ENCODE results near the gene FLYWCH1. TPM values are rescaled to one million over a fixed set of nuclear protein-coding genes. Genes with fewer than 3 reads are reported as not detected.

The FLYWCH1 gene
- total and polyA plus RNA-seq, 9 of the 15 experiments (the other 6 are each of a cell fraction or from before 2014, with no cell fraction given), result 0.18 to 33.6 (median 11.3) TPM

DNA sequence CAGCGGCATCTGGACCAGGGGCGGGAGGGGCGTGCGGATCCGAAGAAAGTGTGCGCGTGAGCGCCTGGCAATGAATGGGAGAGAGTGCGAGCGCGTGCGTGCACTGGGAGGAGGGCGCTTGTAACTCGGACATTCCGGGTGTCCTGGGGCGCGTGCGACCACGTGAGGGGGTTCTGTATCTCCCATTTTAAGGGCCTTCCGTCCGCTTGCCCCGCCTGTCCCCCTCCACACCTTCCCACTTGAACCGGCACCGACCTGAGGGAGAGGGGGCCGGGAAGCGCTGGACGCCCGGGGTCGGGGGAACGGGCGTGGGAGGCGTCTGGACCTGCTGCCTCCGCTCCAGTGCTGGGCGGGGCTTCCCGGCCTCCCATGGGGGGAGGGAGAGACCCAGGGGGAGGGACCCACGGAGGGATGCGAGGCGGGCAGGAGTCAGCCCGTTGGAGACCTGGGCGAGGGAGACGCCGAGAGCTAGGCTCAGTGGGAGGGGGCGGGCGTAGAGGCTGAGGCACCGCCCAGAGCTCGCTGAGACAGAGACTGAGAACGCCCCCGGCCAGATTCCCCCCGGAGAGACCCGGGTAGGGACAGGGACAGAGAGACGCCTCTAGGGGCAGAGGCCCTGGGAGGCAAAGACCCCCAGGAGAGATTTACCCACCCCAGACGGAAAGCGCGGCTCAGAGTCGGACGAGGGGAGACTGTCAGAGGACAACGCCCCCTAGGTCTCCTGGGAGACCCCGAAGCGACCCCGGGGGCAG is 52.2 kb downstream of the FLYWCH1 start, which contains the start of gene KREMEN2:
Gene KREMEN2, plus strand, starts transcription at position 553 of the 752 bp plus-strand sequence. CDS start 246 bp downstream, outside the sequence.
- intact Hi-C loops (cut with micrococcal nuclease), result loop anchor here (10.0 kb wide), 1 partner anchor 61 kb away; the partner anchor contains the start of genes HCFC1R1, THOC6 and TNFRSF12A
- ATAC-seq, result peak; percentile 64
- H3K4me3 ChIP-seq, result peak within 1 kb of the TSS; percentile 53
- H4K20me1 ChIP-seq (replicated peaks; ENCODE audit: control insufficient read depth, insufficient read depth, low read length), result no peaks in the 10 kb centered on the region
- in situ Hi-C loops (cut with MboI), result no loop called here
- peak within 1 kb of the TSS; percentile 87 for H2AFZ ChIP-seq (ENCODE audit: low read depth, low read length)
- peak within 1 kb of the TSS; percentile 71 for H3K4me2 ChIP-seq (ENCODE audit: insufficient read depth, low read length)
- no peaks in the 10 kb centered on the region for H3K9me1 ChIP-seq (ENCODE audit: control insufficient read depth, insufficient read depth, low read length)
- FAIRE-seq, result peak; percentile 90
- TSS peak; percentile 52 for BruUV-seq (replicated peaks)
- no peaks in the 10 kb centered on the region for H3K9me3 ChIP-seq (replicated peaks; ENCODE audit: control insufficient read depth, insufficient read depth, low read depth, low read length)
- peak within 1 kb of the TSS; percentile 69 to 96 for H3K9ac ChIP-seq (ENCODE audit: insufficient read depth in 1 of 2, low read depth in 2 of 2, low read length in 2 of 2)
- H3K27ac ChIP-seq (ENCODE audit: extremely low read depth, low read depth, low read length), result peak within 1 kb of the TSS; percentile 83
- H3K36me3 ChIP-seq (ENCODE audit: control insufficient read depth, insufficient read depth, low read length), result peaks cover 3% of the 10 kb centered on the region; the same call in 1 of the 3 replicates
- WGBS (ENCODE audit: insufficient coverage, low coverage, missing lambda C conversion rate), result 0% methylated on average over 33 of the region's 60 CpGs
- peak; percentile 86 to 93 (median 90) for DNase-seq (ENCODE audit: extremely low read depth in 1 of 4, low spot score in 3 of 4)
- POLR2A ChIA-PET, result interaction anchor here (0.6 to 1.3 kb wide), 7 partner anchors 8 to 24 kb away, joined by 3 to 5 read pairs (median 3); partner anchors contain the start of gene PKMYT1
- CTCF ChIA-PET (ENCODE audit: low intra/inter-chr PET ratio), result interaction anchor here (0.6 kb wide), 1 partner anchor 629 kb away, joined by 3 read pairs; no protein-coding TSS in a partner anchor
- H3K27me3 ChIP-seq (ENCODE audit: control insufficient read depth in 2 of 2, insufficient read depth in 2 of 2, low read length in 2 of 2), result no peaks in the 10 kb centered on the region
- no peaks in the 10 kb centered on the region for H3K79me2 ChIP-seq (ENCODE audit: control insufficient read depth, insufficient read depth, low read length)
- H3K4me1 ChIP-seq (replicated peaks in 1 of 2; ENCODE audit: control insufficient read depth in 2 of 2, insufficient read depth in 2 of 2, low read length in 2 of 2), result peaks cover 8 to 78% of the 10 kb centered on the region in 2 experiments
- TF ChIP-seq, protein P1, sequence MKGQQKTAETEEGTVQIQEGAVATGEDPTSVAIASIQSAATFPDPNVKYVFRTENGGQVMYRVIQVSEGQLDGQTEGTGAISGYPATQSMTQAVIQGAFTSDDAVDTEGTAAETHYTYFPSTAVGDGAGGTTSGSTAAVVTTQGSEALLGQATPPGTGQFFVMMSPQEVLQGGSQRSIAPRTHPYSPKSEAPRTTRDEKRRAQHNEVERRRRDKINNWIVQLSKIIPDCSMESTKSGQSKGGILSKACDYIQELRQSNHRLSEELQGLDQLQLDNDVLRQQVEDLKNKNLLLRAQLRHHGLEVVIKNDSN (CRISPR knock-in tag; IDR thresholded peaks at IDR 0.05), result peak; percentile 82
- TF ChIP-seq SMARCE1 (IDR thresholded peaks at IDR 0.05), result no peak
- TF ChIP-seq, protein P2, sequence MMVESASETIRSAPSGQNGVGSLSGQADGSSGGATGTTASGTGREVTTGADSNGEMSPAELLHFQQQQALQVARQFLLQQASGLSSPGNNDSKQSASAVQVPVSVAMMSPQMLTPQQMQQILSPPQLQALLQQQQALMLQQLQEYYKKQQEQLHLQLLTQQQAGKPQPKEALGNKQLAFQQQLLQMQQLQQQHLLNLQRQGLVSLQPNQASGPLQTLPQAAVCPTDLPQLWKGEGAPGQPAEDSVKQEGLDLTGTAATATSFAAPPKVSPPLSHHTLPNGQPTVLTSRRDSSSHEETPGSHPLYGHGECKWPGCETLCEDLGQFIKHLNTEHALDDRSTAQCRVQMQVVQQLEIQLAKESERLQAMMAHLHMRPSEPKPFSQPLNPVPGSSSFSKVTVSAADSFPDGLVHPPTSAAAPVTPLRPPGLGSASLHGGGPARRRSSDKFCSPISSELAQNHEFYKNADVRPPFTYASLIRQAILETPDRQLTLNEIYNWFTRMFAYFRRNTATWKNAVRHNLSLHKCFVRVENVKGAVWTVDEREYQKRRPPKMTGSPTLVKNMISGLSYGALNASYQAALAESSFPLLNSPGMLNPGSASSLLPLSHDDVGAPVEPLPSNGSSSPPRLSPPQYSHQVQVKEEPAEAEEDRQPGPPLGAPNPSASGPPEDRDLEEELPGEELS (CRISPR knock-in tag; IDR thresholded peaks at IDR 0.05; ENCODE audit: borderline replicate concordance), result peak; percentile 34; the same call in 1 of the 2 replicates
- TF ChIP-seq ATF7 (IDR thresholded peaks at IDR 0.05), result 0 out of 2 replicates have a peak, but pooled peaks have one; percentile 10
- 0 out of 2 replicates have a peak, but pooled peaks have one; percentile 65 for TF ChIP-seq ZSCAN29 (IDR thresholded peaks at IDR 0.05)
- 0 out of 4 replicates have a peak, but pooled peaks of 1 of the 2 experiments have one; percentile 37 for TF ChIP-seq RCOR1 (IDR thresholded peaks at IDR 0.05; ENCODE audit: borderline replicate concordance in 1 of 2, low read depth in 2 of 2, low read length in 2 of 2)
- TF ChIP-seq YY1 (IDR thresholded peaks at IDR 0.05; ENCODE audit: borderline replicate concordance in 1 of 3, control insufficient read depth in 1 of 3, extremely low read depth in 1 of 3, insufficient read depth in 3 of 3, insufficient read length in 1 of 3, insufficient replicate concordance in 2 of 3, low read depth in 1 of 3, low read length in 2 of 3), result peak in 1 of 3 experiments; percentile 29
- peak; percentile 88 for TF ChIP-seq PHF21A (IDR thresholded peaks at IDR 0.05; ENCODE audit: borderline replicate concordance, low read depth)
- TF ChIP-seq, protein P3, sequence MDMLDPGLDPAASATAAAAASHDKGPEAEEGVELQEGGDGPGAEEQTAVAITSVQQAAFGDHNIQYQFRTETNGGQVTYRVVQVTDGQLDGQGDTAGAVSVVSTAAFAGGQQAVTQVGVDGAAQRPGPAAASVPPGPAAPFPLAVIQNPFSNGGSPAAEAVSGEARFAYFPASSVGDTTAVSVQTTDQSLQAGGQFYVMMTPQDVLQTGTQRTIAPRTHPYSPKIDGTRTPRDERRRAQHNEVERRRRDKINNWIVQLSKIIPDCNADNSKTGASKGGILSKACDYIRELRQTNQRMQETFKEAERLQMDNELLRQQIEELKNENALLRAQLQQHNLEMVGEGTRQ (CRISPR knock-in tag; IDR thresholded peaks at IDR 0.05), result peak; percentile 59; the same call in 1 of the 2 replicates
- TF ChIP-seq, protein P4, sequence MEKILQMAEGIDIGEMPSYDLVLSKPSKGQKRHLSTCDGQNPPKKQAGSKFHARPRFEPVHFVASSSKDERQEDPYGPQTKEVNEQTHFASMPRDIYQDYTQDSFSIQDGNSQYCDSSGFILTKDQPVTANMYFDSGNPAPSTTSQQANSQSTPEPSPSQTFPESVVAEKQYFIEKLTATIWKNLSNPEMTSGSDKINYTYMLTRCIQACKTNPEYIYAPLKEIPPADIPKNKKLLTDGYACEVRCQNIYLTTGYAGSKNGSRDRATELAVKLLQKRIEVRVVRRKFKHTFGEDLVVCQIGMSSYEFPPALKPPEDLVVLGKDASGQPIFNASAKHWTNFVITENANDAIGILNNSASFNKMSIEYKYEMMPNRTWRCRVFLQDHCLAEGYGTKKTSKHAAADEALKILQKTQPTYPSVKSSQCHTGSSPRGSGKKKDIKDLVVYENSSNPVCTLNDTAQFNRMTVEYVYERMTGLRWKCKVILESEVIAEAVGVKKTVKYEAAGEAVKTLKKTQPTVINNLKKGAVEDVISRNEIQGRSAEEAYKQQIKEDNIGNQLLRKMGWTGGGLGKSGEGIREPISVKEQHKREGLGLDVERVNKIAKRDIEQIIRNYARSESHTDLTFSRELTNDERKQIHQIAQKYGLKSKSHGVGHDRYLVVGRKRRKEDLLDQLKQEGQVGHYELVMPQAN (IDR thresholded peaks at IDR 0.05; ENCODE audit: borderline replicate concordance), result peak; percentile 64; the same call in 1 of the 2 replicates
- 0 out of 2 replicates have a peak, but pooled peaks have one; percentile 28 for TF ChIP-seq LEF1 (IDR thresholded peaks at IDR 0.05)
- TF ChIP-seq HEY1 (CRISPR knock-in tag; IDR thresholded peaks at IDR 0.05; ENCODE audit: borderline replicate concordance), result no peak
- TF ChIP-seq TAF1 (IDR thresholded peaks at IDR 0.05; ENCODE audit: control insufficient read depth, extremely low read depth, insufficient read depth, low read length, severe bottlenecking), result peak; percentile 57

All from K562 (cell line).